Endothelial cell of umbilical vein (primary cell): Measurements from ENCODE around the gene CELF2. TPM values are rescaled to one million over a fixed set of nuclear protein-coding genes. Genes with fewer than 3 reads are reported as not detected.

Source experiments
- BruUV-seq: library from RNA; stranded (reverse); fragments of 400-500 nt; replicated peaks from 2 replicates; lab custom pipeline; 2021; lab: Mats Ljungman, UMichigan
- CTCF ChIA-PET: fragments of 300-600, 350-600 bp; sonication (Branson Sonifier 250); formaldehyde crosslinking; loops from one replicate; lab custom pipeline; 2021; ENCODE audit warnings: antibody characterized with exemption, inconsistent platforms; lab: Charles Lee
- POLR2A ChIA-PET: fragments of 300-600, 350-600 bp; sonication (Branson Sonifier 250); formaldehyde crosslinking; loops from one replicate; lab custom pipeline; 2021; ENCODE audit warnings: antibody characterized with exemption, inconsistent platforms; lab: Charles Lee
- DNase-seq: peaks from one replicate; pipeline ENCODE4 v3.0.0-alpha.2; 2011; ENCODE audit warnings: low read depth, low spot score
- FAIRE-seq: peaks from 2 replicates; lab custom pipeline; 2011; peaks lifted over from hg19 to GRCh38; lab: Jason Lieb, UNC
- H2AFZ ChIP-seq: 2 replicates; pipeline ENCODE4 v1.6.0; 2012; ENCODE audit warnings: low read depth, low read length, control low read depth, inconsistent platforms
- H3K27ac ChIP-seq: 2 replicates; pipeline ENCODE4 v1.5.1; 2011; ENCODE audit warnings: low read depth, mild to moderate bottlenecking, control low read depth, low read length, moderate library complexity; ENCODE audit not compliant: insufficient read depth
- H3K27me3 ChIP-seq, 2 experiments: 2 replicates each; pipeline versions ENCODE4 v1.6.0 to v1.6.1; 2011; ENCODE audit warnings: low read length in 2 of 2, mixed read lengths in 1 of 2; ENCODE audit not compliant: control insufficient read depth in 2 of 2, insufficient read depth in 2 of 2
- H3K36me3 ChIP-seq, 2 experiments: 2 replicates in 1 of 2; 3 replicates in 1 of 2; pipeline ENCODE4 v1.5.1; 2011; ENCODE audit warnings: low read length in 2 of 2, mild to moderate bottlenecking in 1 of 2, moderate library complexity in 1 of 2; ENCODE audit not compliant: control insufficient read depth in 2 of 2, insufficient read depth in 2 of 2; ENCODE audit errors: extremely low read depth in 1 of 2
- H3K4me1 ChIP-seq: 3 replicates; pipeline ENCODE4 v1.5.1; 2011; ENCODE audit warnings: mild to moderate bottlenecking, low read length; ENCODE audit not compliant: control insufficient read depth, insufficient read depth; ENCODE audit errors: extremely low read depth
- H3K4me2 ChIP-seq: 2 replicates; pipeline ENCODE4 v1.6.1; 2011; ENCODE audit warnings: low read length, control low read depth, mixed read lengths; ENCODE audit not compliant: insufficient read depth
- H3K4me3 ChIP-seq, 3 experiments: fragments of 200-600 bp in 1 of 3; sonication (generic), shearing (Covaris generic) in 1 of 3; replicated peaks in 1 of 3; 2 replicates each; pipeline ENCODE4 v1.5.1; 2011 to 2016; ENCODE audit warnings: control low read depth in 3 of 3, low read length in 3 of 3, mild to moderate bottlenecking in 2 of 3, inconsistent platforms in 1 of 3, low read depth in 1 of 3, moderate library complexity in 1 of 3; ENCODE audit not compliant: insufficient read depth in 1 of 3
- H3K79me2 ChIP-seq: 2 replicates; pipeline ENCODE4 v1.6.0; 2012; ENCODE audit warnings: low read length, inconsistent platforms; ENCODE audit not compliant: control insufficient read depth, insufficient read depth
- H3K9ac ChIP-seq: replicated peaks from 2 replicates; pipeline ENCODE3; 2011; ENCODE audit warnings: low read length, control low read depth; ENCODE audit not compliant: insufficient read depth; ENCODE audit errors: extremely low read depth
- H3K9me1 ChIP-seq: replicated peaks from 3 replicates; pipeline ENCODE4 v1.6.0; 2011; ENCODE audit warnings: mild to moderate bottlenecking, low read length; ENCODE audit not compliant: control insufficient read depth, insufficient read depth; ENCODE audit errors: extremely low read depth
- H3K9me3 ChIP-seq: replicated peaks from 2 replicates; pipeline ENCODE4 v1.5.1; 2012; ENCODE audit warnings: low read length, inconsistent platforms; ENCODE audit not compliant: control insufficient read depth, insufficient read depth
- H4K20me1 ChIP-seq: replicated peaks from 2 replicates; pipeline ENCODE3; 2011; ENCODE audit warnings: mild to moderate bottlenecking, low read length; ENCODE audit not compliant: control insufficient read depth, insufficient read depth; ENCODE audit errors: extremely low read depth
- CTCF ChIP-seq, 2 donors: IDR thresholded peaks; 1 replicate in 1 of 2; 2 replicates in 1 of 2; pipeline ENCODE4 v1.5.1; 2011; ENCODE audit warnings: low read length in 2 of 2, mild to moderate bottlenecking in 2 of 2, moderate library complexity in 2 of 2, control low read depth in 1 of 2, inconsistent platforms in 1 of 2, low read depth in 1 of 2; ENCODE audit not compliant: insufficient read depth in 1 of 2; ENCODE audit errors: extremely low read depth in 1 of 2
- EZH2 ChIP-seq: IDR thresholded peaks from 2 replicates; pipeline ENCODE4 v1.6.1; 2012; ENCODE audit warnings: borderline replicate concordance, low read depth, mild to moderate bottlenecking, moderate library complexity, low read length, inconsistent platforms; ENCODE audit not compliant: severe bottlenecking
- FOS ChIP-seq: IDR thresholded peaks from 2 replicates; pipeline ENCODE4 v1.6.1; 2011; ENCODE audit warnings: mild to moderate bottlenecking, low read length, moderate library complexity, borderline replicate concordance; ENCODE audit not compliant: insufficient read depth
- GATA2 ChIP-seq: IDR thresholded peaks from 2 replicates; pipeline ENCODE4 v1.7.0; 2011; ENCODE audit warnings: low read depth, mild to moderate bottlenecking, moderate library complexity, mixed read lengths, low read length; ENCODE audit not compliant: insufficient read length, insufficient read depth
- JUN ChIP-seq: IDR thresholded peaks from 2 replicates; pipeline ENCODE4 v1.6.1; 2011; ENCODE audit warnings: borderline replicate concordance, low read depth; ENCODE audit not compliant: insufficient read length, insufficient read depth
- MAX ChIP-seq: IDR thresholded peaks from 2 replicates; pipeline ENCODE4 v1.6.1; 2011; ENCODE audit not compliant: insufficient read depth, insufficient read length
- MYC ChIP-seq: IDR thresholded peaks from one replicate; pipeline ENCODE4 v1.6.1; 2011; ENCODE audit warnings: mild to moderate bottlenecking, low read depth, low read length
- POLR2A ChIP-seq: IDR thresholded peaks from 2 replicates; pipeline ENCODE4 v1.6.1; 2012; ENCODE audit warnings: low read depth, mild to moderate bottlenecking, control low read depth, low read length
- POLR2AphosphoS5 ChIP-seq: IDR thresholded peaks from 2 replicates; pipeline ENCODE4 v1.6.1; 2012; ENCODE audit warnings: low read depth, mild to moderate bottlenecking, control low read depth, low read length, moderate library complexity; ENCODE audit not compliant: insufficient read depth
- dilution Hi-C: fragments of 300-500 bp; cut with MboI; formaldehyde crosslinking; loops from one replicate; pipeline ENCODE4 v1.15.0; 2019; ENCODE audit warnings: low sequenced_read_pairs; ENCODE audit not compliant: extremely low pct_ligation_motif_present
- intact Hi-C: fragments of 100-400 bp; cut with micrococcal nuclease; formaldehyde crosslinking; loops from one replicate; pipeline ENCODE4 v1.10.0; 2022
- polyA plus RNA-seq, 4 experiments: library from polyadenylated mRNA; depleted of rRNA in 3 of 4; stranded (reverse) in 3 of 4; unstranded in 1 of 4; fragments of >200 nt; gene quantifications; 2 replicates each; pipeline versions ENCODE4 v1.2.1 to v1.2.3, GENCODE V29; 2011 to 2012; ENCODE audit warnings: missing spikeins in 1 of 4
- total RNA-seq: library from RNA; stranded (reverse); gene quantifications from 2 replicates; pipeline ENCODE4 v1.2.3, GENCODE V29; 2021

CELF2 gene
- total and polyA plus RNA-seq, 2 donors (not counting 3 experiments of a cell fraction or from before 2014, with no cell fraction given) = 21.6 to 42.6 TPM

- TF ChIP-seq FOS = no peak
- TF ChIP-seq CTCF (IDR thresholded peaks at IDR 0.05; ENCODE audit: extremely low read depth in 1 of 2, insufficient read depth in 1 of 2, low read depth in 1 of 2, low read length in 2 of 2) = no peak
- no peak for TF ChIP-seq JUN
- no peak for TF ChIP-seq POLR2AphosphoS5
- no peak for TF ChIP-seq POLR2A
- no peak for TF ChIP-seq MAX
- TF ChIP-seq GATA2 = no peak
- TF ChIP-seq EZH2 = no peak
- TF ChIP-seq MYC = no peak
- H3K27ac ChIP-seq = no peak overlapping the region
- H3K4me2 ChIP-seq = no peak overlapping the region
- H3K4me1 ChIP-seq = no peaks in the 10 kb centered on the region
- H3K79me2 ChIP-seq = no peaks in the 10 kb centered on the region
- no peaks in the 10 kb centered on the region for H3K36me3 ChIP-seq
- H3K9me1 ChIP-seq = no peaks in the 10 kb centered on the region
- ChIA-PET CTCF (no interaction called here), POLR2A (no interaction called here)
- intact Hi-C loops (no loop called here), dilution Hi-C loops (no loop called here)
- H3K9me3 ChIP-seq = no peaks in the 10 kb centered on the region
- H3K27me3 ChIP-seq = no peaks in the 10 kb centered on the region
- no peak overlapping the region for H3K4me3 ChIP-seq
- H4K20me1 ChIP-seq = no peaks in the 10 kb centered on the region
- DNase-seq = no peak
- FAIRE-seq = no peak
- BruUV-seq = no TSS peak
- H2AFZ ChIP-seq = no peak overlapping the region
- no peak overlapping the region for H3K9ac ChIP-seq
These were observed 71.0 kb downstream of the CELF2 start for GRCh38 chr10:11088709-11089108.
